ENCODE measurements around the gene CEP350. TPM values are rescaled to one million over a fixed set of nuclear protein-coding genes. Genes with fewer than 3 reads are reported as not detected.

Gene CEP350
- total and polyA plus RNA-seq, 2 of the 13 experiments (the other 11 are each of a cell fraction or from before 2014, with no cell fraction given), result 7.6 to 35.9 TPM

DNA sequence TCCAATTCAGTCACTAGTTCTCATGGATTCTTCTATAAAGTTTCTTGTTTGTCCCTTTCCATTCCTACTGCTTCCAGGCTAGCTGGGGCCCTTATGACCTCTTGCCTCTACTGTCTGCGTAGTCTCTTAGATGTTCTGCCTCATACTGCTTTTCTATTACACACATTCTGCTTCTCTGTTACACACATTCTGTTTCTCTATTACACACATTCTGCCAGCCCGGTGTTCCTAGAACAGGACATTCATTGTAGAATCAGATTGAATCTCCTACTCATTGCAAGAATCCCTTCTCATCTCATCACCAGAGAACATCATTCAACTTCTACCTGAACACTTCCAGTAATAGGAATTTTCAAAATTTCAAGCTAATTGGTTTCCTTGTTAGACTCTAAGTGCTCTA, 130.7 kb downstream of the CEP350 start:
- FAIRE-seq, result no peak
- POLR2A ChIA-PET, result no interaction called here
- H3K9ac ChIP-seq (ENCODE audit: insufficient read depth, low read depth, low read length), result no peak overlapping the region
- CTCF ChIA-PET (ENCODE audit: low intra/inter-chr PET ratio, low total read pairs), result no interaction called here
- no peak for TF ChIP-seq SNAPC4 (CRISPR knock-in tag; IDR thresholded peaks at IDR 0.05)
- TF ChIP-seq YY1 (IDR thresholded peaks at IDR 0.05; ENCODE audit: insufficient read depth, insufficient replicate concordance, low read depth, low read length), result no peak
- TF ChIP-seq, protein P1, sequence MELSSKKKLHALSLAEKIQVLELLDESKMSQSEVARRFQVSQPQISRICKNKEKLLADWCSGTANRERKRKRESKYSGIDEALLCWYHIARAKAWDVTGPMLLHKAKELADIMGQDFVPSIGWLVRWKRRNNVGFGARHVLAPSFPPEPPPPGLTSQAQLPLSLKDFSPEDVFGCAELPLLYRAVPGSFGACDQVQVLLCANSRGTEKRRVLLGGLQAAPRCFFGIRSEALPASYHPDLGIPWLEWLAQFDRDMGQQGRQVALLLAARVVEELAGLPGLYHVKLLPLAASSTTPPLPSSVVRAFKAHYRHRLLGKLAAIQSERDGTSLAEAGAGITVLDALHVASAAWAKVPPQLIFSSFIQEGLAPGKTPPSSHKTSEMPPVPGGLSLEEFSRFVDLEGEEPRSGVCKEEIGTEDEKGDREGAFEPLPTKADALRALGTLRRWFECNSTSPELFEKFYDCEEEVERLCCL (CRISPR knock-in tag; IDR thresholded peaks at IDR 0.05; ENCODE audit: borderline replicate concordance), result no peak
- no peak for DNase-seq (ENCODE audit: low spot score)
- H3K27me3 ChIP-seq (ENCODE audit: control insufficient read depth in 1 of 2, insufficient read depth in 2 of 2, low read length in 2 of 2), result no peaks in the 10 kb centered on the region
- no peak overlapping the region for H3K27ac ChIP-seq (ENCODE audit: extremely low read length, insufficient read depth, low read length)
- no peak for ATAC-seq
- H3K4me1 ChIP-seq (ENCODE audit: insufficient read depth, low read length), result no peaks in the 10 kb centered on the region
- no peaks in the 10 kb centered on the region for H3K79me2 ChIP-seq (ENCODE audit: insufficient read depth, low read length)
- H3K9me3 ChIP-seq (ENCODE audit: low read length), result no peaks in the 10 kb centered on the region
- in situ Hi-C loops (cut with HindIII; ENCODE audit: extremely low pct_ligation_motif_present, low pct_unique_long_range_greater_than_20kb) (no loop called here), intact Hi-C loops (cut with micrococcal nuclease; ENCODE audit: unreplicated experiment) (no loop called here)
- no peak overlapping the region for H2AFZ ChIP-seq (ENCODE audit: low read length)
- H3K36me3 ChIP-seq (replicated peaks in 1 of 2; ENCODE audit: control insufficient read depth in 1 of 2, insufficient read depth in 2 of 2, low read length in 2 of 2), result peaks cover 3 to 21% of the 10 kb centered on the region in 2 experiments; a peak in 4 of 5 replicates
- WGBS (ENCODE audit: low lambda C conversion rate), result 92% methylated on average over 2 of the region's 2 CpGs
- H4K20me1 ChIP-seq (ENCODE audit: insufficient read depth, low read length), result no peaks in the 10 kb centered on the region
- no peak overlapping the region for H3K4me2 ChIP-seq (ENCODE audit: low read depth, low read length)
- no TSS peak for BruUV-seq (replicated peaks)
- no peak overlapping the region for H3K4me3 ChIP-seq (replicated peaks in 1 of 3; ENCODE audit: insufficient read depth in 1 of 3, low read depth in 2 of 3, low read length in 3 of 3)
